K562 (cell line): ENCODE results near the gene ZNF66. TPM values are rescaled to one million over a fixed set of nuclear protein-coding genes. Genes with fewer than 3 reads are reported as not detected.

Source experiments
- E2F3 ChIP-seq: fragments of 250-450 bp; sonication (Bioruptor Pico); IDR thresholded peaks from 2 replicates; pipeline ENCODE4 v1.4.0; 2020; ENCODE audit warnings: mild to moderate bottlenecking
- GATA2 ChIP-seq: sonication (generic); formaldehyde crosslinking; IDR thresholded peaks from 2 replicates; pipeline ENCODE4 v1.4.0; 2020; ENCODE audit warnings: mild to moderate bottlenecking, missing genetic modification reagents
- HMGN3 ChIP-seq: IDR thresholded peaks from 2 replicates; pipeline ENCODE4 v1.6.1; 2011; ENCODE audit warnings: borderline replicate concordance, low read depth, mild to moderate bottlenecking, mixed read lengths, low read length; ENCODE audit not compliant: insufficient read length; ENCODE audit errors: extremely low read depth
- HNRNPL ChIP-seq: fragments of 200-400 bp; formaldehyde crosslinking; IDR thresholded peaks from 2 replicates; pipeline ENCODE4 v1.6.1; 2017; ENCODE audit warnings: low read depth, mild to moderate bottlenecking, low read length
- NR3C1 ChIP-seq: sonication (generic); formaldehyde crosslinking; IDR thresholded peaks from 2 replicates; pipeline ENCODE4 v1.8.1; 2022; ENCODE audit warnings: missing genetic modification reagents
- PHB ChIP-seq: fragments of 250-450 bp; sonication (Bioruptor Pico); IDR thresholded peaks from 2 replicates; pipeline ENCODE4 v1.5.0; 2021
- SAP30 ChIP-seq: fragments of 200-600 bp; sonication (generic); IDR thresholded peaks from 2 replicates; pipeline ENCODE4 v1.6.1; 2012; ENCODE audit warnings: borderline replicate concordance, low read depth, mild to moderate bottlenecking, moderate library complexity, low read length, control low read depth, inconsistent platforms; ENCODE audit not compliant: insufficient read depth, poor library complexity, severe bottlenecking
- SMARCA5 ChIP-seq: fragments of 450-650 bp; IDR thresholded peaks from 2 replicates; pipeline ENCODE4 v1.6.1; 2016
- SMARCC2 ChIP-seq: fragments of 450-650 bp; IDR thresholded peaks from 2 replicates; pipeline ENCODE4 v1.6.1; 2017; ENCODE audit warnings: antibody characterized with exemption, moderate library complexity, mild to moderate bottlenecking, low read depth
- SRF ChIP-seq, 2 experiments: fragments of 250-450, 450-650 bp in 1 of 2; sonication (Bioruptor Pico) in 1 of 2; sonication (generic) in 1 of 2; formaldehyde crosslinking; IDR thresholded peaks; 2 replicates each; pipeline versions ENCODE4 v1.5.0 to v1.5.1; 2020 to 2022; ENCODE audit warnings: mild to moderate bottlenecking in 1 of 2, missing genetic modification reagents in 1 of 2
- SRSF1 ChIP-seq: fragments of 200-400 bp; formaldehyde crosslinking; IDR thresholded peaks from 2 replicates; pipeline ENCODE4 v1.6.1; 2017; ENCODE audit warnings: mild to moderate bottlenecking, low read depth, low read length, moderate library complexity
- TAF1 ChIP-seq: IDR thresholded peaks from 2 replicates; pipeline ENCODE4 v1.6.1; 2011; ENCODE audit warnings: mild to moderate bottlenecking, low read length, moderate library complexity; ENCODE audit not compliant: insufficient read depth, control insufficient read depth, severe bottlenecking; ENCODE audit errors: extremely low read depth
- ZC3H4 ChIP-seq: sonication (generic); formaldehyde crosslinking; IDR thresholded peaks from 2 replicates; pipeline ENCODE4 v1.9.0; 2021; ENCODE audit warnings: missing genetic modification reagents, borderline replicate concordance
- ZKSCAN8 ChIP-seq: fragments of 200-800 bp; sonication (Bioruptor generic); IDR thresholded peaks from 2 replicates; pipeline ENCODE4 v1.6.1; 2016; ENCODE audit warnings: missing genetic modification characterization, missing compliant biosample characterization
- ZNF12 ChIP-seq: sonication (generic); formaldehyde crosslinking; IDR thresholded peaks from 2 replicates; pipeline ENCODE4 v1.4.0; 2020; ENCODE audit warnings: mild to moderate bottlenecking, missing genetic modification reagents
- ZNF175 ChIP-seq: fragments of 200-800 bp; sonication (Bioruptor generic); IDR thresholded peaks from 2 replicates; pipeline ENCODE4 v1.6.1; 2016; ENCODE audit warnings: low read depth, mild to moderate bottlenecking, missing genetic modification characterization, missing compliant biosample characterization
- ZNF217 ChIP-seq: sonication (generic); formaldehyde crosslinking; IDR thresholded peaks from 2 replicates; pipeline ENCODE4 v1.8.0; 2022; ENCODE audit warnings: mild to moderate bottlenecking, missing genetic modification reagents
- ZNF347 ChIP-seq: fragments of 450-650 bp; formaldehyde crosslinking; IDR thresholded peaks from 2 replicates; pipeline ENCODE4 v1.4.0; 2020; ENCODE audit warnings: low read depth, mild to moderate bottlenecking, moderate library complexity
- polyA plus RNA-seq, 8 experiments: library from polyadenylated mRNA; depleted of rRNA in 4 of 8; stranded (reverse) in 5 of 8; unstranded in 3 of 8; fragments of >200 nt; fragmentation: Nextera tagmentation in 2 of 8; fragmentation: Illumina TruSeq in 1 of 8; extraction: Ambion mirVana in 2 of 8; extraction: Trizol in 1 of 8; gene quantifications; 2 replicates each; pipeline versions ENCODE4 v1.2.1 to v1.2.3, GENCODE V29; 2011 to 2014; ENCODE audit warnings: inconsistent platforms in 1 of 8, missing spikeins in 1 of 8
- total RNA-seq, 7 experiments: library from RNA; depleted of rRNA in 6 of 7; stranded (reverse); fragments of >200 nt in 6 of 7; fragmentation: Illumina TruSeq in 2 of 7; extraction: Trizol in 2 of 7; gene quantifications; 2 replicates each; pipeline versions ENCODE4 v1.2.1 to v1.2.3, GENCODE V29; 2011 to 2021; ENCODE audit warnings: low replicate concordance in 1 of 7
- TF ChIP-seq, protein P1 (sequence below): sonication (generic); formaldehyde crosslinking; IDR thresholded peaks from 2 replicates; pipeline ENCODE4 v1.8.0; 2022; ENCODE audit warnings: missing genetic modification reagents, mild to moderate bottlenecking, moderate library complexity, borderline replicate concordance
- TF ChIP-seq, protein P2 (sequence below): fragments of 250-450 bp; sonication (Bioruptor Pico); IDR thresholded peaks from 2 replicates; pipeline ENCODE4 v1.5.1; 2021; ENCODE audit warnings: mild to moderate bottlenecking
- TF ChIP-seq, protein P3 (sequence below): fragments of 450-650 bp; IDR thresholded peaks from 2 replicates; pipeline ENCODE4 v1.6.1; 2016
- TF ChIP-seq, protein P4 (sequence below): fragments of 250-450 bp; sonication (Bioruptor Pico); IDR thresholded peaks from 2 replicates; pipeline ENCODE4 v1.5.0; 2022; ENCODE audit warnings: mild to moderate bottlenecking

Gene ZNF66
- total and polyA plus RNA-seq, 9 of the 15 experiments (the other 6 are each of a cell fraction or from before 2014, with no cell fraction given): 0.13 to 2.7 (median 1.6) TPM

DNA sequence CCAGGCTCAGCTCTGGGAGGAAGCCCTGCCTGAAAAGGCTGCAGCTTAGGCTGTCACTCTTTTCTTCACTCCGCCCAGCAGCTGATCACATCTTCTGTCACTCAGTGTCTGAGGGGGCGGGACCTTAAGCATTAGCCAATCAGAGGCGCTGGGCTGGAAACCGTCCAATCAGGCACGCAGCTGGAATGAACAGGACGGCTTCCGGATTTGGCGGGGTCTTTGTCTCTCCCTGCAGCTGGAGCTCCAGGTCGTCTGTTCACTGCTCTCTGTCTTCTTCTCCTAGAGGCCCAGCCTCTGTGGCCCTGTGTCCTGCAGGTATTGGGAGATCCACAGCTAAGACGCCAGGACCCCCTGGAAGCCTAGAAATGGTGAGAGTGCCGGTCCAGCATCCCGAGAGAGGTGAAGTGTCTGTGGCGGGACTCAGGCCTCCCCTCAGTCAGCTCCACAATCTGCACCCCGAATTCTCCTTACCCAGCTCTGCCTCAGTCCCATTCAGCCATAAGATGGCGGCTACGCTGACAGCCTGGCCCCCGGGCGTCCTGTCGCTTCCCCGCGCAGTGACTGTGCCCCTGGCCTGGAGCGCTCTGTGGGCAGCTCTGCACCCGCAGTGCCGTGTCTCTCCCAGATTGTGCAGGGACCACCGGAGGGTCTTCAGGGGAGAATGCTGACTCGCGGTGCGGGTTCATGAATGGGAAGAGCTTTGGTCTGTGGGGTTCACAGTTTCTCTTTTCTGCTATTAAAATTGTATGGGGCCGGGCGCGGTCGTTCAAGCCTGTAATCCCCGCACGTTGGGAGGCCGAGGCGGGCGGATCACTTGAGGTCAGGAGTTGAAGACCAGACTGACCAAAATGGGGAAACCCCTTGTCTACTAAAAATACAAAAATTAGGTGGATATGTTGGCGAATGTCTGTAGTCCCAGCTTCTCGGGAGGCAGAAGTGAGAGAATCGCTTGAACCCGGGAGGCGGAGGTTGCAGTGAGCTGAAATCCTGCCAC, at the start of gene ZNF66 (continued):
- TF ChIP-seq SAP30 (peak; percentile 44), GATA2 (CRISPR knock-in tag) (no peak), PHB (no peak), NR3C1 (no peak), SMARCA5 (no peak), ZNF175 (CRISPR knock-in tag) (no peak), TAF1 (peak; percentile 67), SMARCC2 (no peak), ZNF347 (CRISPR knock-in tag) (no peak), HNRNPL (no peak), ZC3H4 (no peak), SRF (CRISPR knock-in tag; IDR thresholded peaks at IDR 0.05) (no peak), ZNF12 (no peak), HMGN3 (no peak), ZKSCAN8 (CRISPR knock-in tag) (no peak), ZNF217 (CRISPR knock-in tag) (no peak), SRSF1 (no peak), E2F3 (CRISPR knock-in tag) (no peak)
- TF ChIP-seq, protein P1, sequence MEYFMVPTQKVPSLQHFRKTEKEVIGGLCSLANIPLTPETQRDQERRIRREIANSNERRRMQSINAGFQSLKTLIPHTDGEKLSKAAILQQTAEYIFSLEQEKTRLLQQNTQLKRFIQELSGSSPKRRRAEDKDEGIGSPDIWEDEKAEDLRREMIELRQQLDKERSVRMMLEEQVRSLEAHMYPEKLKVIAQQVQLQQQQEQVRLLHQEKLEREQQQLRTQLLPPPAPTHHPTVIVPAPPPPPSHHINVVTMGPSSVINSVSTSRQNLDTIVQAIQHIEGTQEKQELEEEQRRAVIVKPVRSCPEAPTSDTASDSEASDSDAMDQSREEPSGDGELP: peak; percentile 89
- TF ChIP-seq, protein P2, sequence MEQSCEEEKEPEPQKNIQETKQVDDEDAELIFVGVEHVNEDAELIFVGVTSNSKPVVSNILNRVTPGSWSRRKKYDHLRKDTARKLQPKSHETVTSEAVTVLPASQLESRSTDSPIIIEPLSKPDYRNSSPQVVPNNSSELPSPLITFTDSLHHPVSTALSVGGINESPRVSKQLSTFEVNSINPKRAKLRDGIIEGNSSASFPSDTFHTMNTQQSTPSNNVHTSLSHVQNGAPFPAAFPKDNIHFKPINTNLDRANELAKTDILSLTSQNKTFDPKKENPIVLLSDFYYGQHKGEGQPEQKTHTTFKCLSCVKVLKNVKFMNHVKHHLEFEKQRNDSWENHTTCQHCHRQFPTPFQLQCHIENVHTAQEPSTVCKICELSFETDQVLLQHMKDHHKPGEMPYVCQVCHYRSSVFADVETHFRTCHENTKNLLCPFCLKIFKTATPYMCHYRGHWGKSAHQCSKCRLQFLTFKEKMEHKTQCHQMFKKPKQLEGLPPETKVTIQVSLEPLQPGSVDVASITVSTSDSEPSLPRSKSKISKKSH (CRISPR knock-in tag): no peak
- TF ChIP-seq, protein P3, sequence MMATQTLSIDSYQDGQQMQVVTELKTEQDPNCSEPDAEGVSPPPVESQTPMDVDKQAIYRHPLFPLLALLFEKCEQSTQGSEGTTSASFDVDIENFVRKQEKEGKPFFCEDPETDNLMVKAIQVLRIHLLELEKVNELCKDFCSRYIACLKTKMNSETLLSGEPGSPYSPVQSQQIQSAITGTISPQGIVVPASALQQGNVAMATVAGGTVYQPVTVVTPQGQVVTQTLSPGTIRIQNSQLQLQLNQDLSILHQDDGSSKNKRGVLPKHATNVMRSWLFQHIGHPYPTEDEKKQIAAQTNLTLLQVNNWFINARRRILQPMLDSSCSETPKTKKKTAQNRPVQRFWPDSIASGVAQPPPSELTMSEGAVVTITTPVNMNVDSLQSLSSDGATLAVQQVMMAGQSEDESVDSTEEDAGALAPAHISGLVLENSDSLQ: peak; percentile 98
- TF ChIP-seq, protein P4, sequence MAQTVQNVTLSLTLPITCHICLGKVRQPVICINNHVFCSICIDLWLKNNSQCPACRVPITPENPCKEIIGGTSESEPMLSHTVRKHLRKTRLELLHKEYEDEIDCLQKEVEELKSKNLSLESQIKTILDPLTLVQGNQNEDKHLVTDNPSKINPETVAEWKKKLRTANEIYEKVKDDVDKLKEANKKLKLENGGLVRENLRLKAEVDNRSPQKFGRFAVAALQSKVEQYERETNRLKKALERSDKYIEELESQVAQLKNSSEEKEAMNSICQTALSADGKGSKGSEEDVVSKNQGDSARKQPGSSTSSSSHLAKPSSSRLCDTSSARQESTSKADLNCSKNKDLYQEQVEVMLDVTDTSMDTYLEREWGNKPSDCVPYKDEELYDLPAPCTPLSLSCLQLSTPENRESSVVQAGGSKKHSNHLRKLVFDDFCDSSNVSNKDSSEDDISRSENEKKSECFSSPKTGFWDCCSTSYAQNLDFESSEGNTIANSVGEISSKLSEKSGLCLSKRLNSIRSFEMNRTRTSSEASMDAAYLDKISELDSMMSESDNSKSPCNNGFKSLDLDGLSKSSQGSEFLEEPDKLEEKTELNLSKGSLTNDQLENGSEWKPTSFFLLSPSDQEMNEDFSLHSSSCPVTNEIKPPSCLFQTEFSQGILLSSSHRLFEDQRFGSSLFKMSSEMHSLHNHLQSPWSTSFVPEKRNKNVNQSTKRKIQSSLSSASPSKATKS: no peak
